Right lobe of liver (tissue), 6 donors: Measurements from ENCODE around the gene ZNF667. TPM values are rescaled to one million over a fixed set of nuclear protein-coding genes. Genes with fewer than 3 reads are reported as not detected.

Source experiments
- ATAC-seq, 4 donors: fragments of 200-7000 bp; cut with Tn5 transposase; one replicate each; pipeline ENCODE4 v1.9.1; 2020; ENCODE audit warnings: mild to moderate bottlenecking in 4 of 4, moderate library complexity in 4 of 4
- DNase-seq, 3 donors: peaks; one replicate each; pipeline ENCODE4 v3.0.0-alpha.2; 2020
- H3K27ac ChIP-seq, 3 donors: fragments of 200-600 bp; one replicate each; pipeline ENCODE4 v1.8.0; 2022
- H3K27me3 ChIP-seq, 2 donors: fragments of 200-600 bp; one replicate each; pipeline ENCODE4 v1.8.0; 2022
- H3K36me3 ChIP-seq, 4 donors: fragments of 200-600 bp; sonication (generic) in 1 of 4; one replicate each; pipeline versions ENCODE4 v1.5.1 to v1.8.0; 2017 to 2022; ENCODE audit warnings: control low read depth in 1 of 4
- H3K4me1 ChIP-seq, 4 donors: fragments of 200-600 bp; sonication (generic) in 1 of 4; one replicate each; pipeline versions ENCODE4 v1.5.1 to v1.8.0; 2017 to 2022; ENCODE audit warnings: control low read depth in 1 of 4
- H3K4me3 ChIP-seq, 3 donors: fragments of 200-600 bp; one replicate each; pipeline ENCODE4 v1.8.0; 2022
- H3K9me3 ChIP-seq, 4 donors: fragments of 200-600 bp; sonication (generic) in 1 of 4; one replicate each; pipeline versions ENCODE4 v1.5.1 to v1.8.0; 2017 to 2022; ENCODE audit warnings: control low read depth in 1 of 4
- POLR2A ChIP-seq: fragments of 450-650 bp; IDR thresholded peaks from one replicate; pipeline ENCODE4 v1.6.1; 2017; ENCODE audit warnings: antibody characterized with exemption, mild to moderate bottlenecking
- WGBS: methylation state at CpG from one replicate; pipeline ENCODE4 v1.1.6; 2018; ENCODE audit warnings: low coverage, low lambda C conversion rate; ENCODE audit not compliant: insufficient coverage; ENCODE audit errors: missing lambda C conversion rate; 5-methylcytosine and 5-hydroxymethylcytosine counted together
- intact Hi-C, 2 donors: fragments of 100-400 bp; cut with DNase I; formaldehyde crosslinking; loops; one replicate each; pipeline versions ENCODE4 v1.11.2 to v1.14.1; 2022
- total RNA-seq, 6 experiments: library from RNA; depleted of rRNA in 2 of 6; stranded (reverse); fragments of >200 nt in 2 of 6; fragmentation: NEBNext Ultra II Directional in 3 of 6; extraction: Animal tissue kit (Norgen Biotek cat#: 25700) in 3 of 6; gene quantifications; one replicate each; pipeline versions ENCODE4 v1.1.0 to v1.2.4, GENCODE V29; 2016 to 2023
- TF ChIP-seq, protein P1 (sequence below), 4 donors: fragments of 200-600 bp in 3 of 4; fragments of 450-650 bp in 1 of 4; IDR thresholded peaks; one replicate each; pipeline versions ENCODE4 v1.5.1 to v1.8.0; 2016 to 2022; ENCODE audit warnings: antibody characterized with exemption in 4 of 4, mild to moderate bottlenecking in 2 of 4
- donor health status: DM: no; HTN: yes; CAD: no.
- donor health status: DM: no; HTN: no; CAD: no.
- donor health status: DM: no; HTN: no; CAD: no.
- donor health status: DM: no; HTN: yes; CAD: no.
- donor health status: DM: no; HTN: yes; CAD: no.

ZNF667 gene
- total RNA-seq, 6 experiments from 2014 or later = 0.56 to 2.0 (median 0.69) TPM

- Histone ChIP-seq H3K4me3 (no peak overlapping the region), H3K4me1 (peaks cover 0 to 11% (median 2%) of the 10 kb centered on the region in 4 donors), H3K36me3 (no peaks in the 10 kb centered on the region), H3K27me3 (no peaks in the 10 kb centered on the region), H3K9me3 (peaks cover 0 to 11% (median 2%) of the 10 kb centered on the region in 4 donors), H3K27ac (no peak overlapping the region)
- TF ChIP-seq POLR2A = no peak
- TF ChIP-seq, protein P1, sequence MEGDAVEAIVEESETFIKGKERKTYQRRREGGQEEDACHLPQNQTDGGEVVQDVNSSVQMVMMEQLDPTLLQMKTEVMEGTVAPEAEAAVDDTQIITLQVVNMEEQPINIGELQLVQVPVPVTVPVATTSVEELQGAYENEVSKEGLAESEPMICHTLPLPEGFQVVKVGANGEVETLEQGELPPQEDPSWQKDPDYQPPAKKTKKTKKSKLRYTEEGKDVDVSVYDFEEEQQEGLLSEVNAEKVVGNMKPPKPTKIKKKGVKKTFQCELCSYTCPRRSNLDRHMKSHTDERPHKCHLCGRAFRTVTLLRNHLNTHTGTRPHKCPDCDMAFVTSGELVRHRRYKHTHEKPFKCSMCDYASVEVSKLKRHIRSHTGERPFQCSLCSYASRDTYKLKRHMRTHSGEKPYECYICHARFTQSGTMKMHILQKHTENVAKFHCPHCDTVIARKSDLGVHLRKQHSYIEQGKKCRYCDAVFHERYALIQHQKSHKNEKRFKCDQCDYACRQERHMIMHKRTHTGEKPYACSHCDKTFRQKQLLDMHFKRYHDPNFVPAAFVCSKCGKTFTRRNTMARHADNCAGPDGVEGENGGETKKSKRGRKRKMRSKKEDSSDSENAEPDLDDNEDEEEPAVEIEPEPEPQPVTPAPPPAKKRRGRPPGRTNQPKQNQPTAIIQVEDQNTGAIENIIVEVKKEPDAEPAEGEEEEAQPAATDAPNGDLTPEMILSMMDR (IDR thresholded peaks at IDR 0.05) = no peak
- no peak for DNase-seq
- ATAC-seq = no peak
- intact Hi-C loops = no loop called here
- 95% methylated on average over 4 of the region's 4 CpGs for WGBS
These were observed 76.7 kb downstream of the ZNF667 start for GRCh38 chr19:56400485-56400884.

DNA sequence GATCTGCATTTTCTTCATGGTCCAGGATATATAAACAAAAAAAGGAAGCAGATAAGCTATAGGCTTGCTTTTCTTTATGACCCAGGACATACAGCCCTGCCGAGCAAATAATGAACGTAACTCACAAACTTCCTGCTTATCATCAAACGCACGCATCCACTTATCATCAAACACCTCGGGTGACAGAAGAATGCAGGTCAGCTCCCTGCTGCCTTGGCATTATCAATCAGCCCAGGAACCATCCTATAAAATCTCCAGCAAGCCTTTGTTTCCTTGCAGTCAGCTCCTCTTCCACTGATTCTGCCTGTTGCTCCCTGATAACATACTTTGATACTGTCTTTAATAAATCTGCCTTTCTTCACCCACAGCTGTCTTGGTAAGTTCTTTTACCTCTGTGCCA is 78.3 kb downstream of the ZNF667 start:
- H3K27ac ChIP-seq = no peak overlapping the region
- no peaks in the 10 kb centered on the region for H3K36me3 ChIP-seq
- H3K9me3 ChIP-seq = peaks cover 0 to 10% (median 5%) of the 10 kb centered on the region in 4 donors
- H3K4me1 ChIP-seq = peaks cover 0 to 4% (median 2%) of the 10 kb centered on the region in 4 donors
- DNase-seq = no peak
- ATAC-seq = no peak
- intact Hi-C loops = no loop called here
- no peak for TF ChIP-seq POLR2A
- TF ChIP-seq, protein P1 (IDR thresholded peaks at IDR 0.05) = no peak
- H3K27me3 ChIP-seq = no peaks in the 10 kb centered on the region
- 92% methylated on average over 5 of the region's 5 CpGs for WGBS
- H3K4me3 ChIP-seq = no peak overlapping the region

DNA sequence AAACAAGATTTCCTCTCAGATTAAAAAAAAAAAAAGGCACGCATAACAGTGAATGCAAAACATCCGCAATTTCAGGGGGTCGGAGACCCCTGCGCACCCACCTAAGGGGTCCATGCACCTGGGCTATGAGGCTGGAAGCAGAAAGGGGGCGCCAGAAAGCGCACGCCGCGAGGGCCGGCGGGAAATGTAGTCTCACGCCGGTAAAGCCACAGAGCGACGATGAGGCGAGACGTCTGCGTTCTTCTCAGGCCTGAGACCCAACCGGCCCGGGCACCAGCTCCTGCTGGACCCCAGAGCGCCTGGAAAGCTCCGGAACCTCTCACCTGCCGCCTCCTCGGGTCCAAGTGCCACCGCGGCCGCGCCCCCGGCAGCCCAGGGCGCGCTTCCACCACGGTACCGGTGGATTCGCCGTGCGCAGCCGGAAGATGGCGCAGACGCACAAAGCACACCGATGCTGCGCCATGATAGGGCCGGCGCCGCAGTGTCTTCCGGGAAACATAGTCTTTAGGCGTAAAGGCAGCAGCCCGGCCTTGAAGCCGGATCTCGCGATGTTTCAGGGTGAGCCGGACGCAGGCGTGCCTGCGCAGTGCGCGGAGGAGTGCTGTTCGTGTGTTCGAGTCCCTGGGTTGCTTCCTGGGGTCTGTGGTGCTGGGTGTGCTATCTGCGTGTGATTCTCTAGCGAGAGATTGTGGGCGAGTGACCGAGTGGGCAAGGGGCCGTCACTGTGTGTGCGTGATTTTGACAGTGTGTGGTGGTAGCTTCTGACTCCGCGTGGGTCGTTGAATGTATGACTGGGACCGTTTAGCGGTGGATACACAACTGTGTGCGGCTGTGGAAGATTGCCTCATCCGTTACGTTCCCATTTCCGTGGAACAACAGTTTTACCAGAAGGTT is 83.8 kb downstream of the ZNF667 start, which contains the start of gene ZNF582:
Gene ZNF582, minus strand, starts transcription at position 416 of the 894 bp plus-strand sequence. CDS start 1,782 bp downstream, outside the sequence.
- Histone ChIP-seq H3K4me3 (peak within 1 kb of the TSS; percentile 56 to 66 (median 64)), H3K27me3 (no peaks in the 10 kb centered on the region), H3K9me3 (peaks cover 0 to 9% (median 0%) of the 10 kb centered on the region in 4 donors), H3K27ac (peak within 1 kb of the TSS; percentile 39 to 77 (median 72)), H3K36me3 (no peaks in the 10 kb centered on the region), H3K4me1 (peaks cover 0 to 4% (median 0%) of the 10 kb centered on the region in 4 donors)
- intact Hi-C loops = no loop called here
- TF ChIP-seq, protein P1 (IDR thresholded peaks at IDR 0.05) = peak; percentile 50 to 66 (median 62)
- peak; percentile 45 for TF ChIP-seq POLR2A
- DNase-seq = peak; percentile 95 to 98 (median 95)
- ATAC-seq = peak; percentile 96 to 99 (median 99)
- WGBS = 6% methylated on average over 19 of the region's 73 CpGs

Other genes with a start within 250 kb of the ZNF667 start
- gene EDDM13, start 204.6 kb downstream of the ZNF667 start, total RNA-seq = not detected
- 1 to 10 TPM; 2.3 to 7.9 (median 3.7) TPM for gene ZSCAN5A, start 162.5 kb downstream of the ZNF667 start, total RNA-seq
- 1 to 10 TPM in 4 of 6 experiments, under 1 TPM in 2; 0.80 to 2.8 (median 1.5) TPM for gene ZNF582, start 83.8 kb downstream of the ZNF667 start, total RNA-seq
- gene ZNF583, start 73.0 kb downstream of the ZNF667 start, total RNA-seq = 1 to 10 TPM in 3 of 6 experiments, under 1 TPM in 3; 0.50 to 2.9 (median 1.3) TPM
- 1 to 10 TPM; 1.1 to 3.6 (median 2.2) TPM for gene ZNF471, start 30.5 kb upstream of the ZNF667 start, total RNA-seq
- gene ZFP28, start 61.6 kb upstream of the ZNF667 start, total RNA-seq = 1 to 10 TPM in 1 of 6 experiments, under 1 TPM in 5; 0.53 to 2.6 (median 0.77) TPM
- 1 to 10 TPM; 1.2 to 5.7 (median 2.9) TPM for gene ZNF470, start 90.1 kb upstream of the ZNF667 start, total RNA-seq
- 1 to 10 TPM in 4 of 6 experiments, under 1 TPM in 2; 0.90 to 2.8 (median 1.5) TPM for gene ZNF71, start 118.0 kb upstream of the ZNF667 start, total RNA-seq
- not detected for gene SMIM17, start 165.8 kb upstream of the ZNF667 start, total RNA-seq
- gene ZNF835, start 194.4 kb upstream of the ZNF667 start, total RNA-seq = 1 to 10 TPM in 1 of 6 experiments, under 1 TPM in 5; 0.15 to 1.3 (median 0.53) TPM